ENCODE measurements around the gene ZBTB7C.

- TF ChIP-seq CTCF (conservative IDR thresholded peaks at IDR 0.05 in 1 of 2, IDR thresholded peaks at IDR 0.05 in 1 of 2; ENCODE audit: extremely low read depth in 1 of 2, insufficient read depth in 1 of 2, low read depth in 1 of 2, low read length in 2 of 2) (no peak), EZH2 (IDR thresholded peaks at IDR 0.05; ENCODE audit: borderline replicate concordance, low read length) (no peak)
Observed at GRCh38 chr18:48392268-48392667, 16.9 kb downstream of the ZBTB7C start.

All from mammary epithelial cell (primary cell).